ENCODE data around the gene SLC34A2. TPM values are rescaled to one million over a fixed set of nuclear protein-coding genes. Genes with fewer than 3 reads are reported as not detected.

Gene SLC34A2
- total and polyA plus RNA-seq, 2 experiments from 2014 or later = 0.73 to 0.80 TPM

GRCh38 chr4:25654031-25654970 lies 1.4 kb upstream of the SLC34A2 start:
- H3K27ac Mint-ChIP-seq = no peak overlapping the region
- peak; percentile 46 for DNase-seq (ENCODE audit: low spot score)
- peak overlapping the region; percentile 75 for H3K4me2 ChIP-seq
- peaks cover 3% of the 10 kb centered on the region for H3F3A ChIP-seq (replicated peaks; ENCODE audit: low read depth)
- H3K4me1 ChIP-seq (ENCODE audit: insufficient read depth) = peaks cover 30% of the 10 kb centered on the region
- H4K20me1 ChIP-seq (replicated peaks; ENCODE audit: insufficient read depth) = no peaks in the 10 kb centered on the region
- peaks cover 45% of the 10 kb centered on the region for H3K27me3 ChIP-seq (ENCODE audit: insufficient read depth)
- peak overlapping the region; percentile 76 for H3K4me3 Mint-ChIP-seq
- no peak for TF ChIP-seq CREB1 (CRISPR knock-in tag; IDR thresholded peaks at IDR 0.05; ENCODE audit: low read depth)
- no peak for TF ChIP-seq JUNB (IDR thresholded peaks at IDR 0.05; ENCODE audit: unreplicated experiment)
- no peak for TF ChIP-seq EZH2phosphoT487 (IDR thresholded peaks at IDR 0.05; ENCODE audit: unreplicated experiment)
- no peak for TF ChIP-seq CTCF (conservative IDR thresholded peaks at IDR 0.05; ENCODE audit: low read depth in 2 of 2)
- TF ChIP-seq ZNF331 (CRISPR knock-in tag; IDR thresholded peaks at IDR 0.05; ENCODE audit: low read depth) = no peak
- no peak for TF ChIP-seq ZNF462 (CRISPR knock-in tag; IDR thresholded peaks at IDR 0.05)
- TF ChIP-seq NANOG (IDR thresholded peaks at IDR 0.05; ENCODE audit: borderline replicate concordance) = no peak
- no peak for TF ChIP-seq POLR2AphosphoS5 (IDR thresholded peaks at IDR 0.05; ENCODE audit: low read depth)
- TF ChIP-seq ZNF114 (CRISPR knock-in tag; IDR thresholded peaks at IDR 0.05) = no peak
- no peak for TF ChIP-seq EZH2 (IDR thresholded peaks at IDR 0.05; ENCODE audit: low read depth, unreplicated experiment)
- TF ChIP-seq REST (IDR thresholded peaks at IDR 0.05; ENCODE audit: unreplicated experiment) = no peak
- no peak for TF ChIP-seq ETS1 (IDR thresholded peaks at IDR 0.05)
- TF ChIP-seq STAT1 (IDR thresholded peaks at IDR 0.05; ENCODE audit: unreplicated experiment) = no peak
- H3K36me3 ChIP-seq (ENCODE audit: insufficient read depth) = no peaks in the 10 kb centered on the region
- H3K4me1 Mint-ChIP-seq = peaks cover 30% of the 10 kb centered on the region
- H2AFZ ChIP-seq = peak overlapping the region; percentile 100
- peaks cover 35% of the 10 kb centered on the region for H3K27me3 Mint-ChIP-seq (ENCODE audit: insufficient read depth, low read depth, poor library complexity)
- no peaks in the 10 kb centered on the region; the same call in 2 of the 3 replicates for H3K36me3 Mint-ChIP-seq (ENCODE audit: low read depth)
- no peaks in the 10 kb centered on the region for H3K9me3 Mint-ChIP-seq
- H3K4me3 ChIP-seq = peak overlapping the region; percentile 68
- ATAC-seq = peak; percentile 11; the same call in 2 of the 3 replicates
- no peaks in the 10 kb centered on the region for H3K79me2 ChIP-seq (replicated peaks; ENCODE audit: insufficient read depth)
- H3K27ac ChIP-seq (ENCODE audit: low read depth) = no peak overlapping the region
- H3K9me2 ChIP-seq (ENCODE audit: insufficient read depth) = no peaks in the 10 kb centered on the region; the same call in 1 of the 2 replicates

Measured in GM23338 (cell line).